Mucosa of descending colon (tissue), 3 donors: ENCODE data around the gene ABLIM2. TPM values are rescaled to one million over a fixed set of nuclear protein-coding genes. Genes with fewer than 3 reads are reported as not detected.
A peak's percentile ranks its signal among the peaks of the same experiment; 100 is the strongest.

Source experiments
- ATAC-seq: fragments of 200-7000 bp; cut with Tn5 transposase; one replicate; pipeline ENCODE4 v1.9.1; 2020; ENCODE audit warnings: mild to moderate bottlenecking, moderate library complexity
- DNase-seq, 3 donors: peaks; one replicate each; pipeline ENCODE4 v3.0.0-alpha.2; 2020
- H3K36me3 ChIP-seq: fragments of 200-600 bp; one replicate; pipeline ENCODE4 v1.8.0; 2021; ENCODE audit warnings: low read depth, mild to moderate bottlenecking
- H3K4me1 ChIP-seq: fragments of 200-600 bp; one replicate; pipeline ENCODE4 v1.8.0; 2021; ENCODE audit warnings: low read depth, mild to moderate bottlenecking
- H3K4me3 ChIP-seq: fragments of 200-600 bp; one replicate; pipeline ENCODE4 v1.8.0; 2021; ENCODE audit warnings: mild to moderate bottlenecking
- H3K9me3 ChIP-seq: fragments of 200-600 bp; one replicate; pipeline ENCODE4 v1.8.0; 2021; ENCODE audit warnings: mild to moderate bottlenecking
- intact Hi-C, 2 donors: fragments of 100-400 bp; cut with DNase I in 1 of 2; cut with micrococcal nuclease in 1 of 2; formaldehyde crosslinking; loops; one replicate each; pipeline versions ENCODE4 v1.11.0 to v1.11.1; 2022; cut with DNase I, micrococcal nuclease
- long read RNA-seq, 2 donors: library from polyadenylated mRNA; unstranded; transcript quantifications; one replicate each; pipeline ENCODE4 v2.0.0, GENCODE V29; 2019 to 2021
- total RNA-seq, 3 donors: library from RNA; stranded (reverse); fragmentation: NEBNext Ultra II Directional in 2 of 3; extraction: Animal tissue kit (Norgen Biotek cat#: 25700) in 2 of 3; gene quantifications; one replicate each; pipeline versions ENCODE4 v1.2.1 to v1.2.4, GENCODE V29; 2021 to 2023
- TF ChIP-seq, protein P1 (sequence below): fragments of 200-600 bp; IDR thresholded peaks from one replicate; pipeline ENCODE4 v1.8.0; 2022; ENCODE audit warnings: antibody characterized with exemption, mild to moderate bottlenecking
- donor health status: DM: no; HTN: no; CAD: no; lungs with moderate emphysema.
- donor health status: DM: no; HTN: no; CAD: no.
- donor health status: DM: no; HTN: yes; CAD: no.

Gene ABLIM2
- total RNA-seq, result 10 to 100 TPM; 15.0 to 15.8 (median 15.5) TPM
- long read RNA-seq, donor 1, transcript ABLIM2-210 (2 exons, 1,944 nt), result major isoform, 5 of 15 reads
- long read RNA-seq, donor 1, partial matches to known transcripts, result 3 of 15 reads
- long read RNA-seq, donor 1, other reads (novel, unspliced or antisense), result 7 of 15 reads
- long read RNA-seq, donor 2, partial matches to known transcripts, result 0 of 3 reads
- long read RNA-seq, donor 2, other reads (novel, unspliced or antisense), result 2 of 3 reads

GRCh38 chr4:8158710-8159536 lies at the start of gene ABLIM2:
Gene ABLIM2, minus strand, starts transcription at chr4:8158813. Its CDS starts 124 bp downstream, at chr4:8158689.
- DNase-seq (peak; percentile 96 to 99 (median 99)), ATAC-seq (peak; percentile 99)
- Histone ChIP-seq H3K9me3 (no peaks in the 10 kb centered on the region), H3K36me3 (no peaks in the 10 kb centered on the region), H3K4me1 (peaks cover 9% of the 10 kb centered on the region), H3K4me3 (peak within 1 kb of the TSS; percentile 42)
- TF ChIP-seq, protein P1, sequence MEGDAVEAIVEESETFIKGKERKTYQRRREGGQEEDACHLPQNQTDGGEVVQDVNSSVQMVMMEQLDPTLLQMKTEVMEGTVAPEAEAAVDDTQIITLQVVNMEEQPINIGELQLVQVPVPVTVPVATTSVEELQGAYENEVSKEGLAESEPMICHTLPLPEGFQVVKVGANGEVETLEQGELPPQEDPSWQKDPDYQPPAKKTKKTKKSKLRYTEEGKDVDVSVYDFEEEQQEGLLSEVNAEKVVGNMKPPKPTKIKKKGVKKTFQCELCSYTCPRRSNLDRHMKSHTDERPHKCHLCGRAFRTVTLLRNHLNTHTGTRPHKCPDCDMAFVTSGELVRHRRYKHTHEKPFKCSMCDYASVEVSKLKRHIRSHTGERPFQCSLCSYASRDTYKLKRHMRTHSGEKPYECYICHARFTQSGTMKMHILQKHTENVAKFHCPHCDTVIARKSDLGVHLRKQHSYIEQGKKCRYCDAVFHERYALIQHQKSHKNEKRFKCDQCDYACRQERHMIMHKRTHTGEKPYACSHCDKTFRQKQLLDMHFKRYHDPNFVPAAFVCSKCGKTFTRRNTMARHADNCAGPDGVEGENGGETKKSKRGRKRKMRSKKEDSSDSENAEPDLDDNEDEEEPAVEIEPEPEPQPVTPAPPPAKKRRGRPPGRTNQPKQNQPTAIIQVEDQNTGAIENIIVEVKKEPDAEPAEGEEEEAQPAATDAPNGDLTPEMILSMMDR, result no peak
- intact Hi-C loops, result no loop called here

- ATAC-seq (no peak), DNase-seq (no peak)
- no peaks in the 10 kb centered on the region for H3K36me3 ChIP-seq
- H3K9me3 ChIP-seq, result no peaks in the 10 kb centered on the region
- no peak overlapping the region for H3K4me3 ChIP-seq
- peaks cover 5% of the 10 kb centered on the region for H3K4me1 ChIP-seq
- TF ChIP-seq, protein P1, result no peak
- intact Hi-C loops, result no loop called here
Measured at GRCh38 chr4:8207314-8207713, 48.7 kb upstream of the ABLIM2 start.

DNA sequence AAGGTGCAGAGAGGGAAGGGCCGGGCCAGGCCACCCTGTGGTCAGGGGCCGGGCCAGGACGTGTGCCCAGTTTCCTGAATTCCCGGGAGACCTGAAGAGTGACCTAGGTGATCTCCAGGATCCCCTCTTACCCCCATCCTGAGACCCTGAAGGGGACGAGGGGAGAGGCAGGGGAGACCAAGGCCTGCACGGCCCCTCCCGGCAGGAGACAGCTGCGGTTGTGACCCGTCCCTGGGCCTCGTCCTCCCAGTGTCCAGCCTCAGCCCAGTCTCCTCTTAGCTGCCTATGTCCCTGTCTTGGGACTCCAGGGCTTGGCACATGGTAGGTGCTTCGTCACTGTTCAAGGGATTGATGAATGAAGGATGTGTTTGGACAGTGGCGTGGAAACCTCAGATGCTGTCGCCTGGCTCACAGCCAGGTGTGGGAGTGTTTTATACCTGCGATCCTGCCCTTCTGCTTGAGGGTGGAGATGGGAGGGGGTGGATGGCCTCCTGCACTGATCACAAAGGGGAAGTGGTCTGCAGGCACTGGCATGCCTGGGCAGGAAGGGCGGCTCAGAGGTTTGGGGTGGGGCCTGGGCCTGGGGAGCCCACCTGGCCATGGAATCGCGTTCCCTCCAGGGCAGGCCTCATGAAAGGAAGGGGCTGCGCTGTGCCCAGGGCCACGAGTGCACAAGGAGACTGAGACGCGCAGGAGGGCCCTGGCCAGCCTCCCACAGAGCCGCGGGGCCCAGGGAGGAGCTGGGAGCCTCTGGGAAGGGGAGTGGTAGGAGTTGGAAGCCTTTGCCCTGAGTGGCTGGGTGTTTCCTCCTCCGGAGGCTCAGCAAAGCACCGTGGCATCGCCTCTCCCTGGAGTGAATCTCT lies 47.4 kb upstream of the ABLIM2 start:
- Histone ChIP-seq H3K36me3 (no peaks in the 10 kb centered on the region), H3K9me3 (no peaks in the 10 kb centered on the region), H3K4me3 (no peak overlapping the region), H3K4me1 (peaks cover 5% of the 10 kb centered on the region)
- intact Hi-C loops, result no loop called here
- ATAC-seq (peak; percentile 58), DNase-seq (peak in 1 of 3 donors; percentile 45)
- TF ChIP-seq, protein P1, result no peak

DNA sequence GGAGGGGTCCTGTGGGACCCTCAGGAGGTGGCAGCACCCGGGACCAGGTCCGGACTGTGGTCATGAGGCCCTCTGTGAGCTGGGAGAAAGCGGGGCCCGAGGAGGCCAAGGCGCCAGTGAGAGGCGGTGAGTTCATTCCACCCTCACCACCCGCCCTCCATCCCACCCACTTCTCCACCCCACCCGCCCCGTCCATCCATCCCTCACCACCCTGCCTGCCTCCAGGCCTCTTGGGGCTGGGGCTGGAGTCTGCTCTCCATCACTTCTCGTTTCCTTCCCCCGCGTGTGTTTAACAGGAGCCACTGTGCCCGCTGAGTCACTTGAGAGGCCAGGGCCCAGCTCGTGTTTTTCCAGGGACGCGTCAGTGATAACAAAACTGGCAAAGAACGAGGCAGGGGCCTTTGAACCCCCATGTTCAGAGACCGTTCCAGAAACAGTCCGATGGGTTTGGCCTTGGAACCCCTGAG lies 46.7 kb upstream of the ABLIM2 start:
- TF ChIP-seq, protein P1, result no peak
- Histone ChIP-seq H3K4me1 (peaks cover 5% of the 10 kb centered on the region), H3K4me3 (no peak overlapping the region), H3K36me3 (no peaks in the 10 kb centered on the region), H3K9me3 (no peaks in the 10 kb centered on the region)
- ATAC-seq (no peak), DNase-seq (no peak)
- intact Hi-C loops, result no loop called here

- no peak for DNase-seq
- H3K4me1 ChIP-seq, result peaks cover 10% of the 10 kb centered on the region
- ATAC-seq, result no peak
- H3K4me3 ChIP-seq, result no peak overlapping the region
- intact Hi-C loops, result no loop called here
- H3K36me3 ChIP-seq, result no peaks in the 10 kb centered on the region
- H3K9me3 ChIP-seq, result no peaks in the 10 kb centered on the region
- TF ChIP-seq, protein P1, result no peak
Measured at GRCh38 chr4:8204576-8205227, 46.1 kb upstream of the ABLIM2 start.
